ENCODE data around the gene TXN. TPM values are rescaled to one million over a fixed set of nuclear protein-coding genes. Genes with fewer than 3 reads are reported as not detected.
"Not testable (repeated sequence)": the region's sequence is repeated elsewhere in the genome, so short reads cannot be mapped to it uniquely, and the experiment has no call there.

TXN gene
- total RNA-seq, 1 donor, result 37.8 TPM

DNA sequence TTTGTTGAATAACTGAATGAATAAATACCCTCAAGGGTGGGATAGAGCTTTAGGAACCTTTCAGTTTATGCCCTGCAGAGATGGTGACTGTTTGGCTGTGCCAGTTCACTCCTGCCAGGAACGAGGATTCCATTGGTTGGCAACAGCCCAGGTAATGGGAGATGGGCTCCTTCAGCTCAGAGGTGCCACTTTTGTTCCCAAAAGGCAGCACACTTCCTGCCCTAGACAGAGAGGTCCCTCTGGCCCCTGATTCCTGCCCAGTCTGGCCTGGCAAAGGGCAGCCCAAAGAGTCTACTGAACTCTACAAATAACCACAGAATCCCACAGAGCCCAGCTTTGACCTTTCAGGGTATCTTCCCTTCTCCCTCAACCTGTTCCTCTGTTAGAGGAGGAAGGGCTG lies 49.9 kb downstream of the TXN start:
- H3K27me3 ChIP-seq (ENCODE audit: insufficient read depth, low read length), result no peaks in the 10 kb centered on the region
- no peaks in the 10 kb centered on the region for H3K9me3 ChIP-seq (ENCODE audit: low read depth, low read length)
- no peaks in the 10 kb centered on the region for H3K4me1 ChIP-seq (ENCODE audit: insufficient read depth, low read length)
- H3K4me3 ChIP-seq (ENCODE audit: low read length), result no peak overlapping the region

- H3K4me1 ChIP-seq (ENCODE audit: insufficient read depth, low read length); H3K27me3 ChIP-seq (ENCODE audit: insufficient read depth, low read length); H3K9me3 ChIP-seq (ENCODE audit: low read depth, low read length); H3K4me3 ChIP-seq (ENCODE audit: low read length): not testable (repeated sequence)
Observed at GRCh38 chr9:110205612-110206011, 50.7 kb downstream of the TXN start.

GRCh38 chr9:110202232-110202631 lies 54.1 kb downstream of the TXN start:
- no peak overlapping the region for H3K4me3 ChIP-seq (ENCODE audit: low read length)

GRCh38 chr9:110199643-110200042 lies 56.7 kb downstream of the TXN start:
- Histone ChIP-seq H3K27me3 (ENCODE audit: insufficient read depth, low read length) (no peaks in the 10 kb centered on the region), H3K9me3 (ENCODE audit: low read depth, low read length) (no peaks in the 10 kb centered on the region), H3K4me1 (ENCODE audit: insufficient read depth, low read length) (no peaks in the 10 kb centered on the region), H3K4me3 (ENCODE audit: low read length) (no peak overlapping the region)

More at GRCh38 chr9:110202232-110202631, 54.1 kb downstream of the TXN start:
- Histone ChIP-seq H3K27me3 (ENCODE audit: insufficient read depth, low read length) (no peaks in the 10 kb centered on the region), H3K4me1 (ENCODE audit: insufficient read depth, low read length) (no peaks in the 10 kb centered on the region), H3K9me3 (ENCODE audit: low read depth, low read length) (no peaks in the 10 kb centered on the region)

GRCh38 chr9:110198357-110198756 lies 58.0 kb downstream of the TXN start:
- H3K4me1 ChIP-seq (ENCODE audit: insufficient read depth, low read length), result no peaks in the 10 kb centered on the region
- H3K4me3 ChIP-seq (ENCODE audit: low read length), result no peak overlapping the region
- H3K27me3 ChIP-seq (ENCODE audit: insufficient read depth, low read length), result no peaks in the 10 kb centered on the region
- H3K9me3 ChIP-seq (ENCODE audit: low read depth, low read length), result no peaks in the 10 kb centered on the region

GRCh38 chr9:110197330-110198187 lies 58.7 kb downstream of the TXN start:
- Histone ChIP-seq H3K27me3 (ENCODE audit: insufficient read depth, low read length) (no peaks in the 10 kb centered on the region), H3K9me3 (ENCODE audit: low read depth, low read length) (no peaks in the 10 kb centered on the region), H3K4me3 (ENCODE audit: low read length) (no peak overlapping the region), H3K4me1 (ENCODE audit: insufficient read depth, low read length) (no peaks in the 10 kb centered on the region)

GRCh38 chr9:110196084-110196499 lies 60.2 kb downstream of the TXN start:
- H3K9me3 ChIP-seq (ENCODE audit: low read depth, low read length); H3K4me1 ChIP-seq (ENCODE audit: insufficient read depth, low read length); H3K4me3 ChIP-seq (ENCODE audit: low read length); H3K27me3 ChIP-seq (ENCODE audit: insufficient read depth, low read length): not testable (repeated sequence)

Other genes with a start within 250 kb of the TXN start
- gene C9orf152, start 48.3 kb downstream of the TXN start, total RNA-seq, result not detected
- gene TXNDC8, start 81.4 kb upstream of the TXN start, total RNA-seq, result not detected